ENCODE results near the gene BCL11A.

Gene BCL11A

GRCh38 chr2:60553495-60554073 lies at the start of gene BCL11A:
TSS of gene BCL11A (minus strand) at chr2:60553654. CDS start at chr2:60553270, 384 bp downstream.
- DNase-seq (ENCODE audit: low spot score), result peak; percentile 61

GRCh38 chr2:60602828-60603532 lies 49.5 kb upstream of the BCL11A start:
- no peak for DNase-seq (ENCODE audit: low spot score)

- DNase-seq (ENCODE audit: low spot score), result no peak
Measured at GRCh38 chr2:60602388-60602787, 48.9 kb upstream of the BCL11A start.

- no peak for DNase-seq (ENCODE audit: low spot score)
Measured at GRCh38 chr2:60598271-60598670, 44.8 kb upstream of the BCL11A start.

GRCh38 chr2:60597346-60597745 lies 43.9 kb upstream of the BCL11A start:
- DNase-seq (ENCODE audit: low spot score), result no peak

GRCh38 chr2:60596411-60596810 lies 43.0 kb upstream of the BCL11A start:
- DNase-seq (ENCODE audit: low spot score), result no peak

- DNase-seq (ENCODE audit: low spot score), result no peak
Measured at GRCh38 chr2:60595953-60596352, 42.5 kb upstream of the BCL11A start.

- no peak for DNase-seq (ENCODE audit: low spot score)
Measured at GRCh38 chr2:60589104-60589503, 35.6 kb upstream of the BCL11A start.

GRCh38 chr2:60586081-60586480 lies 32.6 kb upstream of the BCL11A start:
- no peak for DNase-seq (ENCODE audit: low spot score)

- no peak for DNase-seq (ENCODE audit: low spot score)
Measured at GRCh38 chr2:60585276-60585675, 31.8 kb upstream of the BCL11A start.

- DNase-seq (ENCODE audit: low spot score), result no peak
Measured at GRCh38 chr2:60583604-60584003, 30.1 kb upstream of the BCL11A start.

- peak; percentile 67 for DNase-seq (ENCODE audit: low spot score)
Measured at GRCh38 chr2:60581433-60582282, 28.2 kb upstream of the BCL11A start.

- no peak for DNase-seq (ENCODE audit: low spot score)
Measured at GRCh38 chr2:60577682-60578283, 24.3 kb upstream of the BCL11A start.

- no peak for DNase-seq (ENCODE audit: low spot score)
Measured at GRCh38 chr2:60573251-60573650, 19.8 kb upstream of the BCL11A start.

GRCh38 chr2:60570251-60570650 lies 16.8 kb upstream of the BCL11A start:
- no peak for DNase-seq (ENCODE audit: low spot score)

GRCh38 chr2:60569680-60570111 lies 16.2 kb upstream of the BCL11A start:
- DNase-seq (ENCODE audit: low spot score), result no peak

- no peak for DNase-seq (ENCODE audit: low spot score)
Measured at GRCh38 chr2:60567919-60568768, 14.7 kb upstream of the BCL11A start.

- DNase-seq (ENCODE audit: low spot score), result no peak
Measured at GRCh38 chr2:60567096-60567495, 13.6 kb upstream of the BCL11A start.

GRCh38 chr2:60565472-60565871 lies 12.0 kb upstream of the BCL11A start:
- no peak for DNase-seq (ENCODE audit: low spot score)

GRCh38 chr2:60560734-60561644 lies 7.5 kb upstream of the BCL11A start:
- peak; percentile 43 for DNase-seq (ENCODE audit: low spot score)

Data from kidney capillary endothelial cell (primary cell).